HG03103 (cell line): ENCODE results near the gene SDK2.

Experiments
- ATAC-seq: cut with Tn5 transposase; IDR thresholded peaks from one replicate; pipeline ENCODE4 v1.9.1; 2021; ENCODE audit warnings: low read depth; ENCODE audit not compliant: unreplicated experiment

SDK2 gene

GRCh38 chr17:73357318-73357717, 286.9 kb downstream of the SDK2 start:
- no peak for ATAC-seq

DNA sequence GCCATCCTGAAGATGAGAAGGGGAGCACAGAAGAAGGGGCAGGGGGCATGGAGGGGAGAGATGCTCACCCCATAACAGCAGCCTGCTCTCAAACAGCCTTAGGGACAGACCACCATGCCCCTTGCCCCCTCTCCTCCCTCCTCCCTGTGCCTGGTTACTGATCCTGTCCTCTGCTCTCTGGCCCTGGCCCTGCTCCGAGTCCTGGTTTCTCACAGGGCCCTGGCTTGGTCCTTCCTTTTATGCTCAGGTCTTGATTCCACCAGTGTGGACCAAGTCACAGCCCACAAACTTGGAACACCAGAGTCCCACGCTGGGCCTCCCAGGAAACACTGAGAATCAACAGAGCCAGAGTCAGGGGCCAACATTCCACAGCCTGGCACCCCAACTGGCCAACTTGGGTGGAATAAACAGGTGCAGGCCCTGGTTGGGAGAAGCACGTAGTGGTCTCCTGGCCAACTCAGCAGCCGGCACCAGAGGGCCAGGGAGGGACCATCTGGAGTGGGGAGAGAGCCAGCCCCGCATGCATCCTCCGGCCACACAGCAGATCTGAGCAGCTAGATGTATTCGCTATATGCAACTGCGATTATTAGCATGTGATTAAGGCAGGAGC, 287.6 kb downstream of the SDK2 start:
- no peak for ATAC-seq

DNA sequence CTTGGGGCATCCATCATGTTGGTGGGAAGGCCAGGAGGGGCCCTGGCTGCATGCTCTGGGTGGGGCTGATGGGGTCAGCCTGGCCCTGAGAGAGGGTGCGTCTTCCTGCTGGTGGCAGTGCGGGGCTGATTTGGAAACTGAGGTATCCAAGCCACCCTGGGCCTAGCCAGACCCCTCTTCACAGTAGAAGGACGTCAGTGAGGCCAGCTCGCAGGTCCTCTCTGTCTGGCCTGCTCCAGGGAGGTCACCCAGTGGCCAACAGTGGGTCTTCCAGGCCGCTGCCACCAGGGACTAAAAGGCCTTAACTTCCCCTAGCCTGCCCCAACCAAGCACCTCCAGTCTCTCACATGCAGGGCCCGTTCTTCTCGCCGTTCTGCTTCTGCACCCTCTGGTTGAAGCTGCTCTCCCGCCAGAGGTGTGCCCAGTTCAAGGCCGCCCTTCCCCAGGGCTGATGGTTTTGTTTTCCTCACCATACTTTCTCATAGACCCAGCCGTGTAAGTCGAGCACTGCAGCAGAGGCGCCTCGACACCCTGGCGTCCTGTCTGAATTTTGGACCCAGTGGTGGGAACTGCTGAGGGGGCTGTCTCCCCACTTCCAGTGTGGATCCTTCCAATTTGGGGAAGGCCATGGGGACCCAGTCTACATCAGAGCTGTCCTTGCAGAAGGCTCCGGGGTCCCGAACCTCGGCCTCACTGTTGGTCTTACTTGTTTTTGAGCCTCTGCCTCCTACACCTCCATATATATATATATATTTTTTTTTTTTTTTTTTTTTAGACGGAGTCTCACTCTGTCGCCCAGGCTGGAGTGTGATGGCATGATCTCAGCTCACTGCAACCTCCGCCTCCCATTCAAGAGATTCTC, 289.6 kb downstream of the SDK2 start:
- ATAC-seq = no peak

DNA sequence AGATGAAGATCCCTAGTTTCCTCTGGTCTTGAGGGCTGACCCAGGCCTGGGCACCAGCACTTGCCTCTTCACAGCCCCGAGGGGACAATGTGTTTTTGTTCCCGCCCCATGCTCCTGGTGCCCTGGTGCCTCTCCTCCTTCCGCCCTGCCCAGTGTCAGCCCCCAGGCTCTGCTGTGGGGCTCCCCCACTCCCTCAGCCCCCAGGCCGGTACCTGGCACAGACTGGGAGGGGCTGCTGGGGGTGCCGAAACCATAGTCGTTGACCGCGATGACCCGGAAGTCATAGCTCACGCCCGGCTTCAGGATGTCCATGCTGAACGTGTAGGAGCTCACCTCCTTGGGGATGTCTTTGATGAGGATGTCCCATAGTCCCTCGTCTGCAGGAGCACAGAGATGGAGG, 292.0 kb downstream of the SDK2 start:
- ATAC-seq = no peak

GRCh38 chr17:73351764-73352163, 292.5 kb downstream of the SDK2 start:
- ATAC-seq = no peak

GRCh38 chr17:73350864-73351263, 293.4 kb downstream of the SDK2 start:
- ATAC-seq = no peak

DNA sequence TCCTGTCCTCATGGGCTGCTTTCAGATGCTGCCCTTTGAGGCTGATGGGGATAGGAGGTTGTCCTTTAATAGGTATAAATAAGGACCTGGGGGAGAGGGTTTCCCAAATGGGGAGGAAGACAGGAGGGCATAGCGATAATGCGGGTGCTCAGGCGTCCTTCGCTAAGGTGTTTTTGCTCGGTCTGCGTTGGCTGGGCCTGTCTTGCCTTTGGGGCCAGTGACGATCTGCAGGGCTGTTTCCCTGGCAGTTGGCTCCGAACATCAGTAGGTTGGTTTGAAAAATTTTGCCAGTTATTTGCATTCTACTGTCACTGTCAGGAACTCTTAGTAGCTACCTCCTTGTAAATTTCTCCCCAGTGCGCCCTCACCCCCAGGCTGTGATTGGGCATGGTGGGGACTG, 294.6 kb downstream of the SDK2 start:
- no peak for ATAC-seq

GRCh38 chr17:73349138-73349537, 295.1 kb downstream of the SDK2 start:
- no peak for ATAC-seq

DNA sequence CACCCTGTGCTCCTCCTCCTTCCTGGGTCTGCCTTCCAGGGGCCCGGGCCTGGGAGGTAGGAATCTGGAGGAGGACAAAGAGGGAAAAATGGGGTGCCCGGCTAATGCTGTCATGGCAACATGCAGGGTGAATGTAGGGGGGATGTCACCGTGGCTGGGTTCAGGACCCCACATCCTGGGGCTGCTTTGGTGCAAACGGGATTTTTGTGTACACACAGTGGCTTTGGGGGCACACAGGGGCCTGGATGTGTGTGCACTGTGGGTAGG, 295.5 kb downstream of the SDK2 start:
- ATAC-seq = no peak

DNA sequence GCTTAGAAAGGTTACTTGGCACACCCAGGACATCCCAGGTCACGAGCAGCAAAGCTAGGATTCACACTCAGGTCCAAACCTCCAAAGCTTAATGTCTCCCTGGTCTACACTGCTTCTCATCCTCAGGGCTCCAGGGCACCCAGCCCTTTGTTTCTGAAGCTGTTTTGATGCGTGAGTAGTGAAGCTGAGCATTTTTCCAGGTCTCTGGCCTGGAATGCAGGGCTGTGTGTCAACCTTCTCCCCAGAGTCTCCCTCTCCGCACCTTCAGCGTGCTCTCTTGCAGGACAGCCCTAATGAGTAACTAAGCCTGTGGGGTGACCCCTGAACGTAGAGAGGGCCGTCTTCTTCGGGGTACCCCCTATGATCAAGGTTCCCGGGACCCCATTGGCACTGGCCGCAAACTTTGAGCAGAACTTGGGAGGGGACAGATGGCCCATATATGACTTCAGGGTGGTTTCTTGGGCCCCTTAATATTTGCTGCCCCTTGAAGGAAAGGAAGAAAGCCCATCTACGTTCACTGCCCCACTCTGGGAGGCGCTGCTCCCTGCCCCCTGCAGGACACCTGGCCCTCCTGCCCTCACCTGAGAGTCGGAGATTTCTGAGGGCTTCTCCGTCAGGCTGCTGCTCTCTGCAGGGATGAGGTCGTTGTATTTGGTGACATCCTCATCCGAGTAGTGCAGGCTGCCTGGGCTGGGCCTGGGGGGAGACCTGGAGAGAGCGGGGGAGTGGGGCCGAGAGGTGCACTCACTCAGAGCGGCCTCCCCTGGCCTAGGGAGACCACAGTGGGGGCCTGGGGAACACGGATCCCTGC, 296.0 kb downstream of the SDK2 start:
- ATAC-seq = no peak

GRCh38 chr17:73347351-73347750, 296.9 kb downstream of the SDK2 start:
- no peak for ATAC-seq

- no peak for ATAC-seq
Measured at GRCh38 chr17:73346501-73347162, 297.6 kb downstream of the SDK2 start.

DNA sequence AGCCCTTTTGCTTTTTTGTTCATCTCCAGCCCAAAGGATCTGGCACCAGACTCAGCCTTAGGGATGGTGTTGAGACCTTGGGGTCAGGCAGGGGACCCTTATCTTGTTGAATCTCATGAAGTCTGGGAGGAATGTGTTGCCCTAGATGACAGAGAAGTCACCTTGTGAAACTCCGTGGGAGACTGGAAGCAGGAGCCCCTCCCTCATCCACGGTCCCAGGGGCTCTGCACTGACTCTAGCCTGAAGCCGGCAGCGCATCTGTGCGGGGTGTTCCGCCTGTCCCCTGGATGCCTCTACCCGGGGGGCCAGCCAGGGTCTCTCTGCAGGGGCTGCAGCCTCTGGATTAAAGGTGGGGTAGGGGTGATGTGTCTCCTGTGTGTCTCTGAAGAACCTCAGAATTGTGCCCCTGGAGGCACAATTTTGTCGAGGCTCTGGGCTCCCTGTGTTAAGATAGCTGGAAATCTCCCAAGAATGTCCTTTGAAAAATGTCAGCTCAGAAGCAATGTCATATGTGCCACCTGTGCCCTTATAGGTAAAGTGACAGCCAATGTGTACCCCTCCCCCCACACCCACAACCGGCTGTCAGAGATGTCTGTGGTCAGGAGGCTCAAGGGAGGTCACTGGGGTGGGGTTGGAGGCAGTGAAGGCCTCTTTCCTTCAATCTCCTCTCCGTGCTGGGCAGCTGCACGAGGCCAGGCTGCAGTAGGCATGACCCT, 300.3 kb downstream of the SDK2 start:
- ATAC-seq = no peak

GRCh38 chr17:73343168-73343634, 301.0 kb downstream of the SDK2 start:
- ATAC-seq = no peak

DNA sequence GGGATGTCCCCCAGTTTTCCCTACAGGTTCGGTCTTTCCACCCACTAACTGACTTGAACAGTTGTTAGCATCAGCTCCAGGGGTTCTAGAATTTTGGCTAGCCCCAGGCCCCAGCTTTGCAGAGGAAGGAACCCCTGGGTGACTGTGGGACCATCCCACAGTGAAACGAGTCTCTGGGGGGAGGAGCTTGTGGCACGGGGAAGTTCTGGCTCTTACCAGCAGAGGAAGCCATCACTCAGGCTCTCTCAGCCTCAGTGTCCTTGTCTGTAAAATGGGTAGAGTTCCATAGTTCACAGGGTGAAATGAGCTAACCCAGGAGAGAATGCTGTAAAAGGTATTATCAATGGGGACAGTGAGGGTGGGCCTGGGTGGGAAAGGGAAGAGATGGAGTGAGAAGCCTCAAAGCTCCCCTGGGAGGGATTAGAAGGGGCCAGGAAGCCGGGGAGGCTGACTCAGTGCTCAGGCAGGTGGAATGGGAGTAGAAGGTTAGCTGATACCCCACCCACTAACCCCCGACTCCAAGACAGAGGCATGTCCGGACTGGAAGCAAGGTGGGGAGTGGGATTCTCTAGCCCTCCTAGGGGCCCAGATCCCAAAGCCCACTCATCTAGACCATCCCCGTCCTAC, 301.6 kb downstream of the SDK2 start:
- no peak for ATAC-seq

DNA sequence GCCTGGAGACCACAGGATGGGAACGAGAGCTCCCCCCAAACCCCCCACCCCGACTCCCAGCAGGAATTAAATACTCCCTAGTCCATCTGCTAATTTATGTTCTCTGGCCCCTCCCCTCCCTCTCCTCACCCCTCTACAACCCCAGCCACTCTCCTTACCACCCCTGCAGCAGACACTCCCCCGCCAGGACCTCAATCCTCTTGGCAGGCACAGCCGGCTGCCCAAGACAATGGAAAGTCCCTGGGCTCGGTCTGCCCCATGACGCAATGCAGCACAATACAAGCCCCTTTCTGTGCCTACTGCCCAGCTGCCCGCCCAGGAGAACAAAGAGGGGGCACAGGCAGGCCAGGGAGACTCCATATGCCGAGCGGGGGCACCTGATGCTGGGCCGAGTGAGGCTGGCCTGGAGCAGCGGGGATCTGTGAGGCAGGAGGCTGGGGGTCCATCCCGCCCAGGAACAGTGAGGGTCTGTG, 302.2 kb downstream of the SDK2 start:
- ATAC-seq = no peak

- no peak for ATAC-seq
Measured at GRCh38 chr17:73341350-73342049, 302.7 kb downstream of the SDK2 start.

- ATAC-seq = no peak
Measured at GRCh38 chr17:73340093-73340596, 304.1 kb downstream of the SDK2 start.
